Neural cell (in vitro differentiated cells): ENCODE measurements around the gene FABP6.

ENCODE experiments used
- CTCF ChIP-seq: fragments of 450-650 bp; IDR thresholded peaks from 2 replicates; pipeline ENCODE4 v1.5.1; 2014; ENCODE audit warnings: antibody characterized with exemption, mild to moderate bottlenecking, moderate library complexity; ENCODE audit not compliant: poor library complexity, severe bottlenecking
- EP300 ChIP-seq: fragments of 450-650 bp; conservative IDR thresholded peaks from 2 replicates; pipeline ENCODE4 v1.6.1; 2014; ENCODE audit warnings: antibody characterized with exemption, mild to moderate bottlenecking, moderate library complexity; ENCODE audit not compliant: poor library complexity, severe bottlenecking
- EZH2 ChIP-seq: fragments of 200-600, 300-800 bp; shearing (Covaris generic), sonication (generic); IDR thresholded peaks from 2 replicates; pipeline ENCODE4 v1.6.1; 2014; ENCODE audit warnings: antibody characterized with exemption, low read length, borderline replicate concordance, mild to moderate bottlenecking; ENCODE audit not compliant: insufficient read depth, poor library complexity, severe bottlenecking
- MXI1 ChIP-seq: fragments of 450-650 bp; conservative IDR thresholded peaks from 2 replicates; pipeline ENCODE4 v1.6.1; 2014; ENCODE audit warnings: antibody characterized with exemption, mild to moderate bottlenecking; ENCODE audit not compliant: poor library complexity, severe bottlenecking
- POLR2AphosphoS5 ChIP-seq: IDR thresholded peaks from 2 replicates; pipeline ENCODE4 v1.6.1; 2012
- RAD21 ChIP-seq: fragments of 450-650 bp; conservative IDR thresholded peaks from 2 replicates; pipeline ENCODE4 v1.6.1; 2014; ENCODE audit warnings: antibody characterized with exemption, mild to moderate bottlenecking, moderate library complexity
- REST ChIP-seq: IDR thresholded peaks from 2 replicates; pipeline ENCODE4 v1.6.1; 2012; ENCODE audit warnings: borderline replicate concordance

GRCh38 chr5:160183075-160183474 is 46.2 kb upstream of the FABP6 start:
- no peak for TF ChIP-seq RAD21
- no peak for TF ChIP-seq MXI1
- no peak for TF ChIP-seq CTCF
- no peak for TF ChIP-seq POLR2AphosphoS5
- no peak for TF ChIP-seq EZH2
- TF ChIP-seq EP300 = no peak
- no peak for TF ChIP-seq REST
